IMR-90 (cell line): ENCODE results near the gene ZNF283. TPM values are rescaled to one million over a fixed set of nuclear protein-coding genes. Genes with fewer than 3 reads are reported as not detected.
"Not testable (repeated sequence)": the region's sequence is repeated elsewhere in the genome, so short reads cannot be mapped to it uniquely, and the experiment has no call there.

Experiments used
- ATAC-seq: fragments of 200-7000 bp; cut with Tn5 transposase; 2 replicates; pipeline ENCODE4 v1.9.1; 2020; ENCODE audit warnings: low read depth, mild to moderate bottlenecking, moderate library complexity
- BruUV-seq: library from RNA; stranded (reverse); fragments of 400-500 nt; replicated peaks from 2 replicates; lab custom pipeline; 2021; lab: Mats Ljungman, UMichigan
- CTCF ChIA-PET: fragments of 300-600 bp; formaldehyde crosslinking; extraction: SDS; loops from one replicate; lab custom pipeline; 2021; ENCODE audit warnings: antibody characterized with exemption; lab: Yijun Ruan, JAX
- POLR2A ChIA-PET: fragments of 300-600 bp; sonication (Branson Sonifier 250); formaldehyde crosslinking; loops from one replicate; lab custom pipeline; 2022; ENCODE audit warnings: antibody characterized with exemption; ENCODE audit not compliant: unreplicated experiment; lab: Charles Lee
- DNase-seq: peaks from one replicate; pipeline ENCODE4 v3.0.0; 2013
- H2AFZ ChIP-seq: replicated peaks from 2 replicates; pipeline ENCODE3; 2013; ENCODE audit warnings: low read length, mild to moderate bottlenecking; ENCODE audit not compliant: poor library complexity
- H2AK5ac ChIP-seq: 2 replicates; pipeline ENCODE4 v1.6.1; 2013; ENCODE audit warnings: low read depth, low read length, inconsistent platforms
- H2AK9ac ChIP-seq: replicated peaks from 2 replicates; pipeline ENCODE3; 2013; ENCODE audit warnings: mild to moderate bottlenecking, low read depth, low read length, moderate library complexity; ENCODE audit not compliant: poor library complexity
- H2BK120ac ChIP-seq: 2 replicates; pipeline ENCODE4 v1.6.1; 2013; ENCODE audit warnings: low read depth, low read length, inconsistent platforms
- H2BK15ac ChIP-seq: 3 replicates; pipeline ENCODE4 v1.6.1; 2013; ENCODE audit warnings: low read depth, low read length, inconsistent platforms
- H2BK20ac ChIP-seq: 2 replicates; pipeline ENCODE4 v1.6.1; 2013; ENCODE audit warnings: low read depth, mild to moderate bottlenecking, inconsistent platforms, low read length, moderate library complexity
- H2BK5ac ChIP-seq: 2 replicates; pipeline ENCODE4 v1.6.1; 2013; ENCODE audit warnings: mild to moderate bottlenecking, low read depth, low read length, inconsistent platforms; ENCODE audit not compliant: poor library complexity, severe bottlenecking
- H3K14ac ChIP-seq: replicated peaks from 2 replicates; pipeline ENCODE4 v1.6.1; 2013; ENCODE audit warnings: low read depth, low read length, inconsistent platforms
- H3K18ac ChIP-seq: 2 replicates; pipeline ENCODE4 v1.6.1; 2013; ENCODE audit warnings: low read depth, low read length, control low read depth
- H3K23ac ChIP-seq: 2 replicates; pipeline ENCODE4 v1.6.1; 2013; ENCODE audit warnings: low read depth, low read length, inconsistent platforms
- H3K27ac ChIP-seq: 2 replicates; pipeline ENCODE4 v1.5.1; 2013; ENCODE audit warnings: mild to moderate bottlenecking, control low read depth, low read length; ENCODE audit not compliant: insufficient read depth
- H3K27me3 ChIP-seq: 2 replicates; pipeline ENCODE4 v1.6.1; 2013; ENCODE audit warnings: low read length; ENCODE audit not compliant: control insufficient read depth, insufficient read depth
- H3K36me3 ChIP-seq: 2 replicates; pipeline ENCODE4 v1.6.1; 2013; ENCODE audit warnings: low read length, mixed read lengths; ENCODE audit not compliant: control insufficient read depth, insufficient read depth
- H3K4ac ChIP-seq: 2 replicates; pipeline ENCODE4 v1.6.1; 2013; ENCODE audit warnings: low read depth, low read length, inconsistent platforms
- H3K4me1 ChIP-seq: 2 replicates; pipeline ENCODE4 v1.6.1; 2013; ENCODE audit warnings: low read length, mixed read lengths; ENCODE audit not compliant: control insufficient read depth, insufficient read depth
- H3K4me2 ChIP-seq: 2 replicates; pipeline ENCODE4 v1.6.1; 2013; ENCODE audit warnings: low read depth, mild to moderate bottlenecking, control low read depth, low read length, moderate library complexity
- H3K4me3 ChIP-seq: 2 replicates; pipeline ENCODE4 v1.5.1; 2013; ENCODE audit warnings: low read depth, mild to moderate bottlenecking, control low read depth, low read length, moderate library complexity; ENCODE audit not compliant: insufficient read depth
- H3K56ac ChIP-seq: 2 replicates; pipeline ENCODE4 v1.6.1; 2013; ENCODE audit warnings: low read length, inconsistent platforms; ENCODE audit not compliant: insufficient read depth; ENCODE audit errors: extremely low read depth
- H3K79me1 ChIP-seq, 2 experiments: 2 replicates each; pipeline ENCODE4 v1.6.1; 2013; ENCODE audit warnings: low read length in 2 of 2, inconsistent platforms in 1 of 2, low read depth in 1 of 2
- H3K9ac ChIP-seq: 2 replicates; pipeline ENCODE4 v1.6.1; 2013; ENCODE audit warnings: low read depth, low read length, control low read depth
- H3K9me1 ChIP-seq: 2 replicates; pipeline ENCODE4 v1.6.1; 2013; ENCODE audit warnings: low read length, inconsistent platforms; ENCODE audit not compliant: insufficient read depth
- H3K9me3 ChIP-seq: 2 replicates; pipeline ENCODE4 v1.6.1; 2013; ENCODE audit warnings: low read length; ENCODE audit not compliant: control insufficient read depth, insufficient read depth
- H4K20me1 ChIP-seq: 2 replicates; pipeline ENCODE4 v1.6.1; 2013; ENCODE audit warnings: low read length, inconsistent platforms; ENCODE audit not compliant: insufficient read depth
- H4K5ac ChIP-seq: 2 replicates; pipeline ENCODE4 v1.6.1; 2013; ENCODE audit warnings: mild to moderate bottlenecking, low read depth, low read length, control low read depth
- H4K8ac ChIP-seq, 2 experiments: 2 replicates each; pipeline ENCODE4 v1.6.1; 2013; ENCODE audit warnings: low read depth in 2 of 2, low read length in 2 of 2, control low read depth in 1 of 2, inconsistent platforms in 1 of 2
- H4K91ac ChIP-seq: 2 replicates; pipeline ENCODE4 v1.6.1; 2013; ENCODE audit warnings: low read depth, low read length, inconsistent platforms; ENCODE audit not compliant: insufficient read depth
- WGBS, 2 experiments: methylation state at CpG; one replicate each; pipeline versions ENCODE4 v1.1.5 to v1.1.7; 2013; ENCODE audit warnings: missing lambda C conversion rate in 2 of 2; ENCODE audit not compliant: insufficient read length in 1 of 2; ENCODE audit errors: extremely low coverage in 2 of 2; 5-methylcytosine and 5-hydroxymethylcytosine counted together
- dilution Hi-C: fragments of 300-500 bp; cut with HindIII; formaldehyde crosslinking; loops from one replicate; pipeline ENCODE4 v1.14.3; 2018; ENCODE audit warnings: low sequenced_read_pairs; ENCODE audit not compliant: unreplicated experiment
- in situ Hi-C: fragments of 300-500 bp; cut with MboI; formaldehyde crosslinking; loops from 3 replicates; pipeline ENCODE4 v1.14.3; 2019; ENCODE audit warnings: low sequenced_read_pairs, inconsistent platforms, mixed read lengths
- intact Hi-C: fragments of 100-400 bp; cut with micrococcal nuclease; formaldehyde crosslinking; loops from 2 replicates; pipeline ENCODE4 v1.10.0; 2022
- polyA plus RNA-seq, 3 experiments: library from polyadenylated mRNA; depleted of rRNA; stranded (reverse); fragments of >200 nt; gene quantifications; 2 replicates each; pipeline ENCODE4 v1.2.3, GENCODE V29; 2012; ENCODE audit warnings: low replicate concordance in 1 of 3
- total RNA-seq: library from RNA; depleted of rRNA; stranded (reverse); fragments of >200 nt; gene quantifications from 2 replicates; pipeline ENCODE4 v1.2.3, GENCODE V29; 2012

ZNF283 gene
- total and polyA plus RNA-seq, 2 of the 4 experiments (the other 2 are of a cell fraction) = 2.1 to 5.0 TPM

DNA sequence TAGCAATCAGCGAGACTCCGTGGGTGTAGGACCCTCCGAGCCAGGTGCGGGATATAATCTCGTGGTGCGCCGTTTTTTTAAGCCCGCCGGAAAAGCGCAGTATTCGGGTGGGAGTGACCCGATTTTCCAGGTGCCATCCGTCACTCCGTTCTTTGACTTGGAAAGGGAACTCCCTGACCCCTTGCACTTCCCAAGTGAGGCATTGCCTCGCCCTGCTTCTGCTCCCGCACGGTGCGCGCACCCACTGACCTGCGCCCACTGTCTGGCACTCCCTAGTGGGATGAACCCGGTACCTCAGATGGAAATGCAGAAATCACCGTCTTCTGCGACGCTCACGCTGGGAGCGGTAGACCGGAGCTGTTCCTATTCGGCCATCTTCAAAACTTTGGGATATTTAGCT is 39.8 kb downstream of the ZNF283 start:
- H3K56ac ChIP-seq, H3K9me1 ChIP-seq, H3K36me3 ChIP-seq, H3K4me1 ChIP-seq, H2BK120ac ChIP-seq, H3K9ac ChIP-seq, H3K4me3 ChIP-seq, H4K5ac ChIP-seq, H2BK15ac ChIP-seq, H4K91ac ChIP-seq, H4K20me1 ChIP-seq, H3K79me1 ChIP-seq, intact Hi-C loops, H3K4me2 ChIP-seq, dilution Hi-C loops, H3K27me3 ChIP-seq, H4K8ac ChIP-seq, H2AK9ac ChIP-seq, ATAC-seq, H2BK5ac ChIP-seq, H3K23ac ChIP-seq, H2BK20ac ChIP-seq, H3K18ac ChIP-seq, H2AFZ ChIP-seq, DNase-seq, CTCF ChIA-PET, POLR2A ChIA-PET, H3K14ac ChIP-seq, H2AK5ac ChIP-seq, H3K4ac ChIP-seq, H3K27ac ChIP-seq, BruUV-seq: not testable (repeated sequence)
- H3K9me3 ChIP-seq = peaks cover 23% of the 10 kb centered on the region
- WGBS, 2 experiments = 93% methylated on average over 4 of the region's 28 CpGs; no CpG with 5 or more reads in 1 of the 2 experiments
- in situ Hi-C loops = loop anchor here (25.0 kb wide), 1 partner anchor 620 kb away; no protein-coding TSS in a partner anchor
